ENCODE measurements around the gene SLC39A11.
"Not testable (repeated sequence)": the region's sequence is repeated elsewhere in the genome, so short reads cannot be mapped to it uniquely, and the experiment has no call there.

Gene SLC39A11

GRCh38 chr17:72719206-72719577 is 373.3 kb downstream of the SLC39A11 start:
- DNase-seq (ENCODE audit: low read depth, low spot score) = no peak

- no peak for DNase-seq (ENCODE audit: low read depth, low spot score)
Measured at GRCh38 chr17:72717676-72718075, 374.8 kb downstream of the SLC39A11 start.

- DNase-seq (ENCODE audit: low read depth, low spot score) = no peak
Measured at GRCh38 chr17:72717276-72717675, 375.2 kb downstream of the SLC39A11 start.

- DNase-seq (ENCODE audit: low read depth, low spot score) = peak; percentile 97
Measured at GRCh38 chr17:72715906-72716572, 376.4 kb downstream of the SLC39A11 start.

GRCh38 chr17:72714357-72714966 is 378.0 kb downstream of the SLC39A11 start:
- DNase-seq (ENCODE audit: low read depth, low spot score) = no peak

- no peak for DNase-seq (ENCODE audit: low read depth, low spot score)
Measured at GRCh38 chr17:72713701-72714100, 378.8 kb downstream of the SLC39A11 start.

- no peak for DNase-seq (ENCODE audit: low read depth, low spot score)
Measured at GRCh38 chr17:72711521-72712310, 380.8 kb downstream of the SLC39A11 start.

- DNase-seq (ENCODE audit: low read depth, low spot score) = no peak
Measured at GRCh38 chr17:72710834-72711233, 381.7 kb downstream of the SLC39A11 start.

- no peak for DNase-seq (ENCODE audit: low read depth, low spot score)
Measured at GRCh38 chr17:72710202-72710601, 382.3 kb downstream of the SLC39A11 start.

GRCh38 chr17:72708682-72709081 is 383.8 kb downstream of the SLC39A11 start:
- DNase-seq (ENCODE audit: low read depth, low spot score) = not testable (repeated sequence)

- DNase-seq (ENCODE audit: low read depth, low spot score) = no peak
Measured at GRCh38 chr17:72707881-72708280, 384.6 kb downstream of the SLC39A11 start.

GRCh38 chr17:72706396-72706981 is 386.0 kb downstream of the SLC39A11 start:
- no peak for DNase-seq (ENCODE audit: low read depth, low spot score)

- DNase-seq (ENCODE audit: low read depth, low spot score) = no peak
Measured at GRCh38 chr17:72705905-72706395, 386.5 kb downstream of the SLC39A11 start.

GRCh38 chr17:72702998-72703397 is 389.5 kb downstream of the SLC39A11 start:
- DNase-seq (ENCODE audit: low read depth, low spot score) = peak; percentile 32

GRCh38 chr17:72702136-72702735 is 390.3 kb downstream of the SLC39A11 start:
- peak; percentile 62 for DNase-seq (ENCODE audit: low read depth, low spot score)

GRCh38 chr17:72700226-72700625 is 392.3 kb downstream of the SLC39A11 start:
- no peak for DNase-seq (ENCODE audit: low read depth, low spot score)

GRCh38 chr17:72699545-72699944 is 392.9 kb downstream of the SLC39A11 start:
- DNase-seq (ENCODE audit: low read depth, low spot score) = peak; percentile 78

- DNase-seq (ENCODE audit: low read depth, low spot score) = no peak
Measured at GRCh38 chr17:72697602-72698146, 394.8 kb downstream of the SLC39A11 start.

- no peak for DNase-seq (ENCODE audit: low read depth, low spot score)
Measured at GRCh38 chr17:72696721-72697120, 395.8 kb downstream of the SLC39A11 start.

- no peak for DNase-seq (ENCODE audit: low read depth, low spot score)
Measured at GRCh38 chr17:72696156-72696555, 396.3 kb downstream of the SLC39A11 start.

- no peak for DNase-seq (ENCODE audit: low read depth, low spot score)
Measured at GRCh38 chr17:72693956-72694355, 398.5 kb downstream of the SLC39A11 start.

Measured in astrocyte of the hippocampus (primary cell).